HepG2 (cell line): Measurements from ENCODE around the gene SEMA7A. TPM values are rescaled to one million over a fixed set of nuclear protein-coding genes. Genes with fewer than 3 reads are reported as not detected.

Source experiments
- ATAC-seq: fragments of 200-7000 bp; cut with Tn5 transposase; 3 replicates; pipeline ENCODE4 v1.9.1; 2020; ENCODE audit warnings: mild to moderate bottlenecking, moderate library complexity
- BruUV-seq: library from RNA; stranded (reverse); fragments of 400-500 nt; replicated peaks from 2 replicates; lab custom pipeline; 2021; lab: Mats Ljungman, UMichigan
- CTCF ChIA-PET: fragments of 300-600 bp; formaldehyde crosslinking; extraction: SDS; loops from one replicate; lab custom pipeline; 2021; ENCODE audit warnings: low total read pairs, inconsistent platforms, low intra/inter-chr PET ratio; lab: Yijun Ruan, JAX
- POLR2A ChIA-PET: fragments of 350-600 bp; sonication (Branson Sonifier 250); formaldehyde crosslinking; loops from one replicate; lab custom pipeline; 2020; ENCODE audit warnings: antibody characterized with exemption, inconsistent platforms; lab: Yijun Ruan, JAX
- DNase-seq: peaks from one replicate; pipeline ENCODE4 v3.0.0-alpha.2; 2015; ENCODE audit warnings: low spot score
- FAIRE-seq: peaks from 3 replicates; lab custom pipeline; 2011; peaks lifted over from hg19 to GRCh38; lab: Jason Lieb, UNC
- H2AFZ ChIP-seq: one replicate; pipeline ENCODE4 v1.6.1; 2011; ENCODE audit warnings: low read length, inconsistent platforms
- H3K27ac ChIP-seq: fragments of 300-600 bp; 3 replicates; pipeline ENCODE4 v1.8.0; 2011; ENCODE audit warnings: mixed run types, mild to moderate bottlenecking, mixed read lengths, low read length, inconsistent platforms; ENCODE audit not compliant: insufficient read depth; ENCODE audit errors: extremely low read length
- H3K27me3 ChIP-seq, 2 experiments: fragments of 200-600 bp in 1 of 2; 2 replicates in 1 of 2; 3 replicates in 1 of 2; pipeline versions ENCODE4 v1.6.0 to v1.8.0; 2011; ENCODE audit warnings: low read length in 2 of 2, mild to moderate bottlenecking in 2 of 2, moderate library complexity in 2 of 2, inconsistent platforms in 1 of 2; ENCODE audit not compliant: insufficient read depth in 2 of 2, control insufficient read depth in 1 of 2
- H3K36me3 ChIP-seq, 2 experiments: fragments of 200-600 bp in 1 of 2; replicated peaks in 1 of 2; 2 replicates in 1 of 2; 3 replicates in 1 of 2; pipeline versions ENCODE4 v1.5.1 to v1.8.0; 2011; ENCODE audit warnings: low read length in 2 of 2, inconsistent platforms in 1 of 2; ENCODE audit not compliant: insufficient read depth in 2 of 2, control insufficient read depth in 1 of 2
- H3K4me1 ChIP-seq: 2 replicates; pipeline ENCODE4 v1.5.1; 2012; ENCODE audit warnings: low read length, inconsistent platforms; ENCODE audit not compliant: insufficient read depth
- H3K4me2 ChIP-seq: 2 replicates; pipeline ENCODE4 v1.6.0; 2011; ENCODE audit warnings: low read depth, low read length, inconsistent platforms
- H3K4me3 ChIP-seq, 3 experiments: fragments of 200-600 bp in 1 of 3; sonication (generic), shearing (Covaris generic) in 1 of 3; replicated peaks in 1 of 3; 2 replicates each; pipeline ENCODE4 v1.5.1; 2011 to 2016; ENCODE audit warnings: low read length in 3 of 3, inconsistent platforms in 2 of 3, low read depth in 2 of 3, mild to moderate bottlenecking in 2 of 3, control low read depth in 1 of 3, mixed read lengths in 1 of 3; ENCODE audit not compliant: insufficient read depth in 1 of 3
- H3K79me2 ChIP-seq: one replicate; pipeline ENCODE4 v1.6.1; 2011; ENCODE audit warnings: low read length, inconsistent platforms; ENCODE audit not compliant: insufficient read depth
- H3K9ac ChIP-seq: 2 replicates; pipeline ENCODE4 v1.6.0; 2011; ENCODE audit warnings: mild to moderate bottlenecking, low read depth, low read length, inconsistent platforms; ENCODE audit not compliant: insufficient read depth
- H3K9me3 ChIP-seq: 2 replicates; pipeline ENCODE4 v1.5.1; 2012; ENCODE audit warnings: mild to moderate bottlenecking, low read length
- H4K20me1 ChIP-seq: 2 replicates; pipeline ENCODE4 v1.6.0; 2011; ENCODE audit warnings: inconsistent platforms, mild to moderate bottlenecking, low read length, moderate library complexity; ENCODE audit not compliant: insufficient read depth
- EHMT2 ChIP-seq: fragments of 200-600 bp; sonication (generic); IDR thresholded peaks from 2 replicates; pipeline ENCODE4 v1.7.0; 2017; ENCODE audit warnings: antibody characterized with exemption, low read depth, low read length, borderline replicate concordance
- ELF4 ChIP-seq: sonication (generic); formaldehyde crosslinking; IDR thresholded peaks from 2 replicates; pipeline ENCODE4 v1.5.0; 2020; ENCODE audit warnings: missing genetic modification reagents, mild to moderate bottlenecking, moderate library complexity, borderline replicate concordance
- HCFC1 ChIP-seq: fragments of 150-350 bp; IDR thresholded peaks from 2 replicates; pipeline ENCODE4 v1.6.1; 2014; ENCODE audit warnings: low read depth, low read length
- IKZF5 ChIP-seq: IDR thresholded peaks from 2 replicates; pipeline ENCODE4 v1.6.1; 2018; ENCODE audit warnings: missing genetic modification reagents, mild to moderate bottlenecking, missing compliant biosample characterization
- MBD4 ChIP-seq: IDR thresholded peaks from 2 replicates; pipeline ENCODE4 v1.6.1; 2012; ENCODE audit warnings: low read length, inconsistent platforms, borderline replicate concordance
- NFRKB ChIP-seq: fragments of 450-650 bp; IDR thresholded peaks from 2 replicates; pipeline ENCODE4 v1.6.1; 2017
- SIN3A ChIP-seq: IDR thresholded peaks from 2 replicates; pipeline ENCODE4 v1.6.1; 2011; ENCODE audit warnings: low read depth, mild to moderate bottlenecking, control low read depth, low read length, borderline replicate concordance
- SSRP1 ChIP-seq: IDR thresholded peaks from 2 replicates; pipeline ENCODE4 v1.6.1; 2016; ENCODE audit warnings: control low read depth
- ZNF329 ChIP-seq: sonication (generic); formaldehyde crosslinking; IDR thresholded peaks from 2 replicates; pipeline ENCODE4 v1.9.0; 2021; ENCODE audit warnings: low read depth, mild to moderate bottlenecking, missing genetic modification reagents
- ZSCAN20 ChIP-seq: sonication (generic); formaldehyde crosslinking; IDR thresholded peaks from 2 replicates; pipeline ENCODE4 v1.4.0; 2020; ENCODE audit warnings: missing genetic modification reagents, mild to moderate bottlenecking, borderline replicate concordance
- WGBS: methylation state at CpG from one replicate; pipeline ENCODE4 v1.1.6; 2017; ENCODE audit warnings: low lambda C conversion rate; 5-methylcytosine and 5-hydroxymethylcytosine counted together
- in situ Hi-C: cut with HindIII; loops from 2 replicates; pipeline ENCODE4 v1.10.0; 2017; ENCODE audit warnings: low pct_unique_long_range_greater_than_20kb; ENCODE audit not compliant: extremely low pct_ligation_motif_present
- intact Hi-C: fragments of 100-400 bp; cut with micrococcal nuclease; formaldehyde crosslinking; loops from one replicate; pipeline ENCODE4 v1.10.0; 2022; ENCODE audit not compliant: unreplicated experiment
- polyA plus RNA-seq, 8 experiments: library from polyadenylated mRNA; depleted of rRNA in 3 of 8; stranded (reverse) in 7 of 8; unstranded in 1 of 8; fragments of >200 nt; fragmentation: Illumina TruSeq in 4 of 8; extraction: Trizol in 4 of 8; gene quantifications; 2 replicates each; pipeline versions ENCODE4 v1.2.1 to v1.2.3, GENCODE V29; 2011 to 2016; ENCODE audit warnings: low read depth in 4 of 8, missing spikeins in 1 of 8, mixed read lengths in 1 of 8; ENCODE audit not compliant: insufficient read depth in 1 of 8
- total RNA-seq, 5 experiments: library from RNA; depleted of rRNA; stranded (reverse); fragments of >200 nt; fragmentation: Illumina TruSeq; extraction: Trizol; gene quantifications; 2 replicates each; pipeline ENCODE4 v1.2.3, GENCODE V29; 2016; ENCODE audit warnings: low read depth in 1 of 5
- TF ChIP-seq, protein P1 (sequence below): sonication (generic); formaldehyde crosslinking; IDR thresholded peaks from 2 replicates; pipeline ENCODE4 v1.5.1; 2020; ENCODE audit warnings: mild to moderate bottlenecking, missing genetic modification reagents, moderate library complexity

SEMA7A gene
- total and polyA plus RNA-seq, 2 of the 13 experiments (the other 11 are each of a cell fraction or from before 2014, with no cell fraction given) = 9.0 to 15.8 TPM

DNA sequence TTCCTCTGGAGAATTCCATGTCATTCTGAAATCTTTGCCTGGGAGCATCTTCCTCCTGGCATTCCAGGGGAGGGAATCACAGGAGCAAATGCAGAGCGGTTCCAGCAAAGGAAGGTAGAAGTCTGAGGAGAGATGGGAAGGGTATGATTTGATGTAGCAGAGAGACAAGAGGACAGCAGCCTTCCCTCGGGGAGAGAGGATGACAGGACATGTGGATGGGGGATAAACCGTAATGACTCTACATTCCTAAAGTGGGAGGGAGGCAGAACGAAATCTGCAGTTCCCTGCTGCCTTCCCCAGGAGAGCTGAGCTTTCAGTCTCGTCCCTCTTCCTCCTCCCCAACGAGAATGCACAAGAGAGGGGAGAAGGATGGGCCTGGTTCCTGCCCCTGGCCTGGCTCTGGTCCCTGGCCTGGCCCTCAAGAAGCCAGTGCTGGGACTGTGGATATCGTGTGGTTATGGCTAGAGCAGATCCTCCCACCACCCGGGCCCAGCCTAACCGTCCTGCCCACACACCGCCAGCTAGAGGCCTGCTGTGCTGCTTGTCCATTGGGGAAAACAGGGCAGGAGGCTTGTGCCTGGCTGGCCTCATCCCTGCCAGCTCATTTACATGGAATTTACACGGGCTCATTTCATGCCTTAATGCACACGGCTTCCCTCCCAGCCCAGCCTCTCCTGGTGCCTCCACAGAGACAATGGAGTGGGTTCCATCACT is 26.6 kb downstream of the SEMA7A start (continued):
- TF ChIP-seq, protein P1, sequence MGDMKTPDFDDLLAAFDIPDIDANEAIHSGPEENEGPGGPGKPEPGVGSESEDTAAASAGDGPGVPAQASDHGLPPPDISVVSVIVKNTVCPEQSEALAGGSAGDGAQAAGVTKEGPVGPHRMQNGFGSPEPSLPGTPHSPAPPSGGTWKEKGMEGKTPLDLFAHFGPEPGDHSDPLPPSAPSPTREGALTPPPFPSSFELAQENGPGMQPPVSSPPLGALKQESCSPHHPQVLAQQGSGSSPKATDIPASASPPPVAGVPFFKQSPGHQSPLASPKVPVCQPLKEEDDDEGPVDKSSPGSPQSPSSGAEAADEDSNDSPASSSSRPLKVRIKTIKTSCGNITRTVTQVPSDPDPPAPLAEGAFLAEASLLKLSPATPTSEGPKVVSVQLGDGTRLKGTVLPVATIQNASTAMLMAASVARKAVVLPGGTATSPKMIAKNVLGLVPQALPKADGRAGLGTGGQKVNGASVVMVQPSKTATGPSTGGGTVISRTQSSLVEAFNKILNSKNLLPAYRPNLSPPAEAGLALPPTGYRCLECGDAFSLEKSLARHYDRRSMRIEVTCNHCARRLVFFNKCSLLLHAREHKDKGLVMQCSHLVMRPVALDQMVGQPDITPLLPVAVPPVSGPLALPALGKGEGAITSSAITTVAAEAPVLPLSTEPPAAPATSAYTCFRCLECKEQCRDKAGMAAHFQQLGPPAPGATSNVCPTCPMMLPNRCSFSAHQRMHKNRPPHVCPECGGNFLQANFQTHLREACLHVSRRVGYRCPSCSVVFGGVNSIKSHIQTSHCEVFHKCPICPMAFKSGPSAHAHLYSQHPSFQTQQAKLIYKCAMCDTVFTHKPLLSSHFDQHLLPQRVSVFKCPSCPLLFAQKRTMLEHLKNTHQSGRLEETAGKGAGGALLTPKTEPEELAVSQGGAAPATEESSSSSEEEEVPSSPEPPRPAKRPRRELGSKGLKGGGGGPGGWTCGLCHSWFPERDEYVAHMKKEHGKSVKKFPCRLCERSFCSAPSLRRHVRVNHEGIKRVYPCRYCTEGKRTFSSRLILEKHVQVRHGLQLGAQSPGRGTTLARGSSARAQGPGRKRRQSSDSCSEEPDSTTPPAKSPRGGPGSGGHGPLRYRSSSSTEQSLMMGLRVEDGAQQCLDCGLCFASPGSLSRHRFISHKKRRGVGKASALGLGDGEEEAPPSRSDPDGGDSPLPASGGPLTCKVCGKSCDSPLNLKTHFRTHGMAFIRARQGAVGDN = peak; percentile 36; the same call in 1 of the 2 replicates
- no peak for TF ChIP-seq SSRP1 (CRISPR knock-in tag)
- no peak for TF ChIP-seq ZSCAN20
- TF ChIP-seq IKZF5 (CRISPR knock-in tag) = no peak

DNA sequence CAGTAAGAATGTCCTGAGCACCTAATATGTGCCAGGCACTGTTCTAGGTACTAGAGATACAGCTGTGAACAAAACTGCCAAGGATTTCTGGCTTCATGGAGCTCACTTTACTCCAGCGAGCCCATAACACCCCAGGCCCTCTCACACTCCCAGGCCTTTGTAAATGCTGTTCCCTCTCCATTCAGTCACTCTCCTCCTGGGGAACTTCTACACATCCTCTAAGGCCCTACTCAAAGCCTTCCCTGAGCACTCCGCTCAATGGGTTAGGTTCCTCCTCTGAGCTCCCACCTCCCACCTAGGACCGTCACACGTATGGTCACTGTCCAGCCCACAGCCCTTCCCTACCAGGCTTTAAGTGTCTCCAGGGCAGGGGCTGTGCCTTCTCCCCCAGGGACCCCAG is 27.2 kb downstream of the SEMA7A start:
- no peaks in the 10 kb centered on the region for H3K9me3 ChIP-seq
- H2AFZ ChIP-seq = no peak overlapping the region
- DNase-seq (no peak), FAIRE-seq (no peak), ATAC-seq (no peak)
- CTCF ChIA-PET = no interaction called here
- H3K9ac ChIP-seq = no peak overlapping the region
- H3K4me1 ChIP-seq = peaks cover 45% of the 10 kb centered on the region
- H3K4me3 ChIP-seq = no peak overlapping the region
- intact Hi-C loops (no loop called here), in situ Hi-C loops (no loop called here)
- H3K36me3 ChIP-seq = peaks cover 6 to 16% of the 10 kb centered on the region in 2 experiments; a peak in 4 of 5 replicates
- no TSS peak for BruUV-seq
- H3K27me3 ChIP-seq = peaks cover 6 to 28% of the 10 kb centered on the region in 2 experiments
- WGBS = 71% methylated on average over 4 of the region's 4 CpGs
- H3K27ac ChIP-seq = no peak overlapping the region
- H4K20me1 ChIP-seq = no peaks in the 10 kb centered on the region
- POLR2A ChIA-PET = interaction anchor here (0.9 to 4.4 kb wide), 2 partner anchors 19 to 35 kb away, joined by 4 to 18 read pairs; no protein-coding TSS in a partner anchor
- H3K4me2 ChIP-seq = no peak overlapping the region
- H3K79me2 ChIP-seq = no peaks in the 10 kb centered on the region
- TF ChIP-seq MBD4 (no peak), EHMT2 (no peak), HCFC1 (no peak), ELF4 (CRISPR knock-in tag) (no peak), NFRKB (no peak), ZNF329 (CRISPR knock-in tag) (no peak), SIN3A (no peak), ZSCAN20 (no peak)
